ENCODE measurements around the gene STX8.
A peak's percentile ranks its signal among the peaks of the same experiment; 100 is the strongest.

Gene STX8

GRCh38 chr17:9445424-9445823 lies 130.2 kb downstream of the STX8 start:
- no peak overlapping the region for H3K27ac ChIP-seq
- TF ChIP-seq CTCF (conservative IDR thresholded peaks at IDR 0.05; ENCODE audit: low read depth), result no peak
- no peak for DNase-seq (ENCODE audit: low spot score)
- CTCF ChIA-PET, result no interaction called here
- POLR2A ChIA-PET (ENCODE audit: low non-redundant PET), result no interaction called here

- ChIA-PET POLR2A (ENCODE audit: low non-redundant PET) (no interaction called here), CTCF (no interaction called here)
- no peak for DNase-seq (ENCODE audit: low spot score)
- H3K27ac ChIP-seq, result no peak overlapping the region
- TF ChIP-seq CTCF (conservative IDR thresholded peaks at IDR 0.05; ENCODE audit: low read depth), result no peak
These were observed 130.9 kb downstream of the STX8 start for GRCh38 chr17:9444687-9445086.

GRCh38 chr17:9443811-9444210 lies 131.8 kb downstream of the STX8 start:
- peak; percentile 14 for DNase-seq (ENCODE audit: low spot score)
- H3K27ac ChIP-seq, result no peak overlapping the region
- POLR2A ChIA-PET (ENCODE audit: low non-redundant PET), result no interaction called here
- CTCF ChIA-PET, result no interaction called here
- no peak for TF ChIP-seq CTCF (conservative IDR thresholded peaks at IDR 0.05; ENCODE audit: low read depth)

- no peak for DNase-seq (ENCODE audit: low spot score)
- POLR2A ChIA-PET (ENCODE audit: low non-redundant PET), result no interaction called here
- H3K27ac ChIP-seq, result no peak overlapping the region
- TF ChIP-seq CTCF (conservative IDR thresholded peaks at IDR 0.05; ENCODE audit: low read depth), result no peak
- CTCF ChIA-PET, result no interaction called here
These were observed 135.8 kb downstream of the STX8 start for GRCh38 chr17:9439851-9440250.

- no peak for TF ChIP-seq CTCF (conservative IDR thresholded peaks at IDR 0.05; ENCODE audit: low read depth)
- DNase-seq (ENCODE audit: low spot score), result no peak
- H3K27ac ChIP-seq, result no peak overlapping the region
- ChIA-PET CTCF (interaction anchor here (0.6 kb wide), 1 partner anchor 581 kb away, joined by 3 read pairs; no protein-coding TSS in a partner anchor), POLR2A (ENCODE audit: low non-redundant PET) (no interaction called here)
These were observed 139.0 kb downstream of the STX8 start for GRCh38 chr17:9436630-9437029.

- CTCF ChIA-PET, result no interaction called here
- DNase-seq (ENCODE audit: low spot score), result no peak
- POLR2A ChIA-PET (ENCODE audit: low non-redundant PET), result no interaction called here
- no peak overlapping the region for H3K27ac ChIP-seq
- no peak for TF ChIP-seq CTCF (conservative IDR thresholded peaks at IDR 0.05; ENCODE audit: low read depth)
These were observed 140.5 kb downstream of the STX8 start for GRCh38 chr17:9435165-9435564.

GRCh38 chr17:9434642-9435057 lies 141.0 kb downstream of the STX8 start:
- CTCF ChIA-PET, result no interaction called here
- POLR2A ChIA-PET (ENCODE audit: low non-redundant PET), result no interaction called here
- DNase-seq (ENCODE audit: low spot score), result no peak
- no peak for TF ChIP-seq CTCF (conservative IDR thresholded peaks at IDR 0.05; ENCODE audit: low read depth)
- H3K27ac ChIP-seq, result no peak overlapping the region
